SK-N-SH treated with all-trans-retinoic acid at 6 μM for 48 hours (cell line): ENCODE results near the gene HARS2.

ENCODE experiments used
- ATAC-seq: fragments of 200-7000 bp; cut with Tn5 transposase; 3 replicates; pipeline ENCODE4 v1.9.1; 2020; ENCODE audit warnings: mild to moderate bottlenecking, moderate library complexity
- ARNTL ChIP-seq: fragments of 450-650 bp; formaldehyde crosslinking; IDR thresholded peaks from 2 replicates; pipeline ENCODE4 v1.5.0; 2020; ENCODE audit warnings: low read depth, mild to moderate bottlenecking, moderate library complexity, borderline replicate concordance
- BACH2 ChIP-seq: fragments of 250-450 bp; sonication (Bioruptor Pico); IDR thresholded peaks from 2 replicates; pipeline ENCODE4 v1.9.0; 2021; ENCODE audit warnings: mild to moderate bottlenecking, borderline replicate concordance
- CSDC2 ChIP-seq: fragments of 250-450 bp; sonication (Bioruptor Pico); IDR thresholded peaks from 2 replicates; pipeline ENCODE4 v1.5.0; 2020; ENCODE audit warnings: mild to moderate bottlenecking, moderate library complexity
- ESRRG ChIP-seq: fragments of 250-450 bp; sonication (Bioruptor Pico); IDR thresholded peaks from 2 replicates; pipeline ENCODE4 v1.6.1; 2021; ENCODE audit warnings: mild to moderate bottlenecking
- GLIS3 ChIP-seq: fragments of 250-450 bp; sonication (Bioruptor Pico); IDR thresholded peaks from 2 replicates; pipeline ENCODE4 v1.5.0; 2020; ENCODE audit warnings: mild to moderate bottlenecking, moderate library complexity
- ISL1 ChIP-seq: fragments of 250-450 bp; sonication (Bioruptor Pico); IDR thresholded peaks from 2 replicates; pipeline ENCODE4 v2.1.2; 2022; ENCODE audit warnings: mild to moderate bottlenecking, moderate library complexity
- OSR1 ChIP-seq: fragments of 250-450 bp; sonication (Bioruptor Pico); IDR thresholded peaks from 2 replicates; pipeline ENCODE4 v1.8.0; 2022; ENCODE audit warnings: moderate library complexity, mild to moderate bottlenecking, inconsistent platforms
- PPARA ChIP-seq: fragments of 250-450 bp; sonication (Bioruptor Pico); IDR thresholded peaks from 2 replicates; pipeline ENCODE4 v1.5.0; 2020; ENCODE audit warnings: mild to moderate bottlenecking, borderline replicate concordance
- RARB ChIP-seq: fragments of 250-450 bp; sonication (Bioruptor Pico); IDR thresholded peaks from 2 replicates; pipeline ENCODE4 v1.8.0; 2021; ENCODE audit warnings: mild to moderate bottlenecking, moderate library complexity
- SNAI2 ChIP-seq: fragments of 250-450 bp; sonication (Bioruptor Pico); IDR thresholded peaks from 2 replicates; pipeline ENCODE4 v1.5.0; 2020; ENCODE audit warnings: mild to moderate bottlenecking, moderate library complexity
- TCF4 ChIP-seq: fragments of 250-450 bp; sonication (Bioruptor Pico); IDR thresholded peaks from 2 replicates; pipeline ENCODE4 v1.8.0; 2021; ENCODE audit warnings: mild to moderate bottlenecking, moderate library complexity, borderline replicate concordance
- TOX ChIP-seq: fragments of 250-450 bp; sonication (Bioruptor Pico); IDR thresholded peaks from 2 replicates; pipeline ENCODE4 v1.8.0; 2021; ENCODE audit warnings: mild to moderate bottlenecking, moderate library complexity, borderline replicate concordance
- ZC3H10 ChIP-seq: fragments of 250-450 bp; sonication (Bioruptor Pico); IDR thresholded peaks from 2 replicates; pipeline ENCODE4 v1.5.1; 2021; ENCODE audit warnings: mild to moderate bottlenecking, moderate library complexity
- ZFP3 ChIP-seq: fragments of 250-450 bp; sonication (Bioruptor Pico); IDR thresholded peaks from 2 replicates; pipeline ENCODE4 v1.5.0; 2020; ENCODE audit warnings: mild to moderate bottlenecking, moderate library complexity
- ZFP30 ChIP-seq: fragments of 450-650 bp; formaldehyde crosslinking; IDR thresholded peaks from 2 replicates; pipeline ENCODE4 v1.5.0; 2022; ENCODE audit warnings: mild to moderate bottlenecking, moderate library complexity
- ZNF565 ChIP-seq: fragments of 450-650 bp; formaldehyde crosslinking; conservative IDR thresholded peaks from 2 replicates; pipeline ENCODE4 v1.5.0; 2020; ENCODE audit warnings: low read depth, mild to moderate bottlenecking, moderate library complexity
- ZNF8 ChIP-seq: fragments of 450-650 bp; formaldehyde crosslinking; IDR thresholded peaks from 2 replicates; pipeline ENCODE4 v1.5.0; 2020; ENCODE audit warnings: mild to moderate bottlenecking, moderate library complexity
- TF ChIP-seq, protein P1 (sequence below): fragments of 250-450 bp; sonication (Bioruptor Pico); IDR thresholded peaks from 2 replicates; pipeline ENCODE4 v1.8.0; 2021; ENCODE audit warnings: low read depth, mild to moderate bottlenecking, moderate library complexity, borderline replicate concordance
- TF ChIP-seq, protein P2 (sequence below): fragments of 250-450 bp; sonication (Bioruptor Pico); IDR thresholded peaks from 2 replicates; pipeline ENCODE4 v1.5.1; 2021; ENCODE audit warnings: mild to moderate bottlenecking, moderate library complexity
- TF ChIP-seq, protein P3 (sequence below): fragments of 250-450 bp; sonication (Bioruptor Pico); IDR thresholded peaks from 2 replicates; pipeline ENCODE4 v1.5.0; 2020; ENCODE audit warnings: mild to moderate bottlenecking, moderate library complexity
- TF ChIP-seq, protein P4 (sequence below): fragments of 250-450 bp; sonication (Bioruptor Pico); IDR thresholded peaks from 2 replicates; pipeline ENCODE4 v1.5.1; 2020; ENCODE audit warnings: low read depth, mild to moderate bottlenecking, moderate library complexity
- TF ChIP-seq, protein P5 (sequence below): fragments of 250-450 bp; sonication (Bioruptor Pico); IDR thresholded peaks from 2 replicates; pipeline ENCODE4 v1.8.0; 2020; ENCODE audit warnings: mild to moderate bottlenecking, moderate library complexity, borderline replicate concordance

The HARS2 gene

DNA sequence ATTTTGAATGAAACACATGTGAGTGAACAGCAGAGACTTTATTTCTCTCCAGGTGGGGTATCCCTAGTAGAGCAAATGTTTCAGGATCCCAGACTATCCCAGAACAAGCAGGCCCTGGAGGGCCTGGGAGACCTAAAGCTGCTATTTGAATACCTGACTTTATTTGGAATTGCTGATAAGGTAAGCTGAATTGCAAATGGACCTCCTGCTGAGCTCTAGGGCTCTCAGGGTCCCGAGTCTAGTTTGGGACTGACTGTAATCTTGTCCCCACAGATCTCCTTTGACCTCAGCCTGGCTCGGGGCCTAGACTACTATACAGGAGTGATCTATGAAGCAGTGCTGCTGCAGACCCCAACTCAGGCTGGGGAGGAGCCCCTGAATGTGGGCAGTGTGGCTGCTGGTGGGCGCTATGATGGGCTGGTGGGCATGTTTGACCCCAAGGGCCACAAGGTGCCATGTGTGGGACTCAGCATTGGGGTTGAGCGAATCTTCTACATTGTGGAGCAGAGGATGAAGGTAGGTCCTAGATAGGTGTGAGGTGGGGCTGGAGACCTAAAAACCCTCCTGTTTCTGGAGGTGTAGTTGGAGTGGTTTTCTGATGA lies 5.7 kb downstream of the HARS2 start:
- TF ChIP-seq ZC3H10 (CRISPR knock-in tag) (no peak), ZNF565 (no peak), ESRRG (CRISPR knock-in tag) (no peak), ZFP30 (no peak), CSDC2 (CRISPR knock-in tag) (no peak), OSR1 (no peak), GLIS3 (no peak), TOX (CRISPR knock-in tag) (no peak), TCF4 (no peak), ZNF8 (CRISPR knock-in tag) (no peak), ARNTL (CRISPR knock-in tag) (no peak), BACH2 (CRISPR knock-in tag) (no peak), ZFP3 (CRISPR knock-in tag) (no peak), ISL1 (CRISPR knock-in tag) (no peak), SNAI2 (CRISPR knock-in tag) (no peak), PPARA (no peak)
- TF ChIP-seq, protein P1, sequence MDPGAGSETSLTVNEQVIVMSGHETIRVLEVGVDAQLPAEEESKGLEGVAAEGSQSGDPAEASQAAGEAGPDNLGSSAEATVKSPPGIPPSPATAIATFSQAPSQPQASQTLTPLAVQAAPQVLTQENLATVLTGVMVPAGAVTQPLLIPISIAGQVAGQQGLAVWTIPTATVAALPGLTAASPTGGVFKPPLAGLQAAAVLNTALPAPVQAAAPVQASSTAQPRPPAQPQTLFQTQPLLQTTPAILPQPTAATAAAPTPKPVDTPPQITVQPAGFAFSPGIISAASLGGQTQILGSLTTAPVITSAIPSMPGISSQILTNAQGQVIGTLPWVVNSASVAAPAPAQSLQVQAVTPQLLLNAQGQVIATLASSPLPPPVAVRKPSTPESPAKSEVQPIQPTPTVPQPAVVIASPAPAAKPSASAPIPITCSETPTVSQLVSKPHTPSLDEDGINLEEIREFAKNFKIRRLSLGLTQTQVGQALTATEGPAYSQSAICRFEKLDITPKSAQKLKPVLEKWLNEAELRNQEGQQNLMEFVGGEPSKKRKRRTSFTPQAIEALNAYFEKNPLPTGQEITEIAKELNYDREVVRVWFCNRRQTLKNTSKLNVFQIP (CRISPR knock-in tag), result no peak
- TF ChIP-seq, protein P2, sequence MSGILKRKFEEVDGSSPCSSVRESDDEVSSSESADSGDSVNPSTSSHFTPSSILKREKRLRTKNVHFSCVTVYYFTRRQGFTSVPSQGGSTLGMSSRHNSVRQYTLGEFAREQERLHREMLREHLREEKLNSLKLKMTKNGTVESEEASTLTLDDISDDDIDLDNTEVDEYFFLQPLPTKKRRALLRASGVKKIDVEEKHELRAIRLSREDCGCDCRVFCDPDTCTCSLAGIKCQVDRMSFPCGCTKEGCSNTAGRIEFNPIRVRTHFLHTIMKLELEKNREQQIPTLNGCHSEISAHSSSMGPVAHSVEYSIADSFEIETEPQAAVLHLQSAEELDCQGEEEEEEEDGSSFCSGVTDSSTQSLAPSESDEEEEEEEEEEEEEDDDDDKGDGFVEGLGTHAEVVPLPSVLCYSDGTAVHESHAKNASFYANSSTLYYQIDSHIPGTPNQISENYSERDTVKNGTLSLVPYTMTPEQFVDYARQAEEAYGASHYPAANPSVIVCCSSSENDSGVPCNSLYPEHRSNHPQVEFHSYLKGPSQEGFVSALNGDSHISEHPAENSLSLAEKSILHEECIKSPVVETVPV (CRISPR knock-in tag), result no peak
- no peak for ATAC-seq

DNA sequence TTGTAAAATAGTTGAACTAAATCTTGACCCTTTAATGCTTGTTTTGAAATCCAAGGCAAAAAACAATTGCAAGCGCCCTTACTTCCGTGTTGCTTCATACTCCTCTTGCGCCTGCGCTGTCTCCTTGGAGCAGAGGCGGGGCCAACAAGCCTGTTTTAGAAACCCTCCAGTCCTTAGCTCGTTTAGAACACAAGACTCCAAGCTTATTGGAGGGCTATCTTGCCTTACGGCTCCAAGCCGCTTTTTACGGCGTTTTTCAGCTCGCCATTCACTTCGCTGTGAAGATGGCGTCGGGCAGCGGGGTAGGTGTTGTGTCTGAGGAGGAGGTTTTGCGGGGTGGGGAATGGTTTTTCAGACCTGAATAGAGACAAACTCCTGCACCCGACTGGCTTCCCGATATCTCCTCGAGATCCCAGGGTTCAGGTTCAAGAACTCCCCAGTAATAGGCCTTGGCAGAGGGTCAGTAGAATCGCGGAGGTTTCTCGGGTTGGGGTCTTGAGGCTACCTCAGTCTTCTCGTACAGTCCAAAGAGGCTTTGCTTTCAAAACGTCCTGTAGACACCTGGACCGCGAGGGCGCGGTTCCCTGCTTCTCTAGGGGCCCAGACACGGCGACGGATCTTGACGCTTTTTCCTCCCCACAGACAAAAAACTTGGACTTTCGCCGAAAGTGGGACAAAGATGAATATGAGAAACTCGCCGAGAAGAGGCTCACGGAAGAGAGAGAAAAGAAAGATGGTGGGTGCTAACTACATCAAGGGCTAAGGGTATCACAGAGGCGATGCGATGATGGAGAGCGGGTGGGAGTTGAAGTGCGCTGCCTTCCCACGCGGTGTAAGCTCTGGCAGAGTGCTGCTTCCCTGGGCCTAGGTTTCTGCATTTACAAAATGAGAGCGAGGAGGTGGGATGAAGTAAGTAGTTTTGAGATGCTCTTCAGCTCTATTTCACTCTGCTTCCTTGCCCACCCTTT lies 9.2 kb downstream of the HARS2 start, which contains the start of gene ZMAT2:
Gene ZMAT2, plus strand, starts transcription at position 271 of the 968 bp plus-strand sequence. Its CDS starts 14 bp downstream, at position 285.
- TF ChIP-seq, protein P2 (CRISPR knock-in tag), result no peak
- TF ChIP-seq RARB (CRISPR knock-in tag), result no peak
- TF ChIP-seq ZC3H10 (CRISPR knock-in tag), result no peak
- TF ChIP-seq, protein P3, sequence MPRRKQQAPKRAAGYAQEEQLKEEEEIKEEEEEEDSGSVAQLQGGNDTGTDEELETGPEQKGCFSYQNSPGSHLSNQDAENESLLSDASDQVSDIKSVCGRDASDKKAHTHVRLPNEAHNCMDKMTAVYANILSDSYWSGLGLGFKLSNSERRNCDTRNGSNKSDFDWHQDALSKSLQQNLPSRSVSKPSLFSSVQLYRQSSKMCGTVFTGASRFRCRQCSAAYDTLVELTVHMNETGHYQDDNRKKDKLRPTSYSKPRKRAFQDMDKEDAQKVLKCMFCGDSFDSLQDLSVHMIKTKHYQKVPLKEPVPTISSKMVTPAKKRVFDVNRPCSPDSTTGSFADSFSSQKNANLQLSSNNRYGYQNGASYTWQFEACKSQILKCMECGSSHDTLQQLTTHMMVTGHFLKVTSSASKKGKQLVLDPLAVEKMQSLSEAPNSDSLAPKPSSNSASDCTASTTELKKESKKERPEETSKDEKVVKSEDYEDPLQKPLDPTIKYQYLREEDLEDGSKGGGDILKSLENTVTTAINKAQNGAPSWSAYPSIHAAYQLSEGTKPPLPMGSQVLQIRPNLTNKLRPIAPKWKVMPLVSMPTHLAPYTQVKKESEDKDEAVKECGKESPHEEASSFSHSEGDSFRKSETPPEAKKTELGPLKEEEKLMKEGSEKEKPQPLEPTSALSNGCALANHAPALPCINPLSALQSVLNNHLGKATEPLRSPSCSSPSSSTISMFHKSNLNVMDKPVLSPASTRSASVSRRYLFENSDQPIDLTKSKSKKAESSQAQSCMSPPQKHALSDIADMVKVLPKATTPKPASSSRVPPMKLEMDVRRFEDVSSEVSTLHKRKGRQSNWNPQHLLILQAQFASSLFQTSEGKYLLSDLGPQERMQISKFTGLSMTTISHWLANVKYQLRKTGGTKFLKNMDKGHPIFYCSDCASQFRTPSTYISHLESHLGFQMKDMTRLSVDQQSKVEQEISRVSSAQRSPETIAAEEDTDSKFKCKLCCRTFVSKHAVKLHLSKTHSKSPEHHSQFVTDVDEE, result no peak
- TF ChIP-seq OSR1, result no peak
- TF ChIP-seq TOX (CRISPR knock-in tag), result no peak
- no peak for TF ChIP-seq GLIS3
- TF ChIP-seq CSDC2 (CRISPR knock-in tag), result no peak
- TF ChIP-seq, protein P4, sequence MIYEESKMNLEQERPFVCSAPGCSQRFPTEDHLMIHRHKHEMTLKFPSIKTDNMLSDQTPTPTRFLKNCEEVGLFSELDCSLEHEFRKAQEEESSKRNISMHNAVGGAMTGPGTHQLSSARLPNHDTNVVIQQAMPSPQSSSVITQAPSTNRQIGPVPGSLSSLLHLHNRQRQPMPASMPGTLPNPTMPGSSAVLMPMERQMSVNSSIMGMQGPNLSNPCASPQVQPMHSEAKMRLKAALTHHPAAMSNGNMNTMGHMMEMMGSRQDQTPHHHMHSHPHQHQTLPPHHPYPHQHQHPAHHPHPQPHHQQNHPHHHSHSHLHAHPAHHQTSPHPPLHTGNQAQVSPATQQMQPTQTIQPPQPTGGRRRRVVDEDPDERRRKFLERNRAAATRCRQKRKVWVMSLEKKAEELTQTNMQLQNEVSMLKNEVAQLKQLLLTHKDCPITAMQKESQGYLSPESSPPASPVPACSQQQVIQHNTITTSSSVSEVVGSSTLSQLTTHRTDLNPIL (CRISPR knock-in tag), result no peak
- TF ChIP-seq, protein P5, sequence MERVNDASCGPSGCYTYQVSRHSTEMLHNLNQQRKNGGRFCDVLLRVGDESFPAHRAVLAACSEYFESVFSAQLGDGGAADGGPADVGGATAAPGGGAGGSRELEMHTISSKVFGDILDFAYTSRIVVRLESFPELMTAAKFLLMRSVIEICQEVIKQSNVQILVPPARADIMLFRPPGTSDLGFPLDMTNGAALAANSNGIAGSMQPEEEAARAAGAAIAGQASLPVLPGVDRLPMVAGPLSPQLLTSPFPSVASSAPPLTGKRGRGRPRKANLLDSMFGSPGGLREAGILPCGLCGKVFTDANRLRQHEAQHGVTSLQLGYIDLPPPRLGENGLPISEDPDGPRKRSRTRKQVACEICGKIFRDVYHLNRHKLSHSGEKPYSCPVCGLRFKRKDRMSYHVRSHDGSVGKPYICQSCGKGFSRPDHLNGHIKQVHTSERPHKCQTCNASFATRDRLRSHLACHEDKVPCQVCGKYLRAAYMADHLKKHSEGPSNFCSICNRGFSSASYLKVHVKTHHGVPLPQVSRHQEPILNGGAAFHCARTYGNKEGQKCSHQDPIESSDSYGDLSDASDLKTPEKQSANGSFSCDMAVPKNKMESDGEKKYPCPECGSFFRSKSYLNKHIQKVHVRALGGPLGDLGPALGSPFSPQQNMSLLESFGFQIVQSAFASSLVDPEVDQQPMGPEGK (CRISPR knock-in tag), result no peak
- TF ChIP-seq ZFP30, result no peak
- TF ChIP-seq ESRRG (CRISPR knock-in tag), result no peak
- TF ChIP-seq, all 23 proteins: peak for 0
- ATAC-seq, result peak; percentile 98
